Endodermal cell (in vitro differentiated cells): ENCODE data around the gene GOLPH3. TPM values are rescaled to one million over a fixed set of nuclear protein-coding genes. Genes with fewer than 3 reads are reported as not detected.

ENCODE experiments used
- DNase-seq: peaks from one replicate; pipeline ENCODE4 v3.0.0-alpha.2; 2017
- H3K27ac ChIP-seq: 2 replicates; pipeline ENCODE4 v1.5.1; 2013; ENCODE audit warnings: mild to moderate bottlenecking, low read depth, low read length, moderate library complexity
- H3K27me3 ChIP-seq: 2 replicates; pipeline ENCODE4 v1.6.1; 2013; ENCODE audit warnings: mild to moderate bottlenecking, low read length, moderate library complexity; ENCODE audit not compliant: insufficient read depth, control insufficient read depth, poor library complexity, severe bottlenecking
- H3K36me3 ChIP-seq: 2 replicates; pipeline ENCODE4 v1.7.0; 2013; ENCODE audit warnings: mild to moderate bottlenecking, low read length, moderate library complexity; ENCODE audit not compliant: control insufficient read depth, insufficient read depth
- H3K4me1 ChIP-seq: one replicate; pipeline ENCODE4 v1.7.0; 2013; ENCODE audit warnings: low read length; ENCODE audit not compliant: control insufficient read depth, insufficient read depth
- H3K4me3 ChIP-seq: 2 replicates; pipeline ENCODE4 v1.5.1; 2013; ENCODE audit warnings: mild to moderate bottlenecking, low read length, moderate library complexity
- H3K9ac ChIP-seq: 2 replicates; pipeline ENCODE4 v1.6.1; 2013; ENCODE audit warnings: mild to moderate bottlenecking, low read length, moderate library complexity; ENCODE audit not compliant: poor library complexity, severe bottlenecking; ENCODE audit errors: extremely low read depth
- H3K9me3 ChIP-seq: 2 replicates; pipeline ENCODE4 v1.6.1; 2013; ENCODE audit warnings: mild to moderate bottlenecking, low read length, moderate library complexity; ENCODE audit not compliant: control insufficient read depth
- H3K27ac Mint-ChIP-seq: 2 replicates; pipeline ENCODE4 v1.8.0; 2020; ENCODE audit warnings: mixed read lengths
- H3K27me3 Mint-ChIP-seq: 2 replicates; pipeline ENCODE4 v1.8.0; 2021; ENCODE audit warnings: mild to moderate bottlenecking, mixed read lengths; ENCODE audit not compliant: insufficient read depth
- H3K36me3 Mint-ChIP-seq: 2 replicates; pipeline ENCODE4 v1.8.0; 2020; ENCODE audit warnings: low read depth, mixed read lengths
- H3K4me1 Mint-ChIP-seq: 2 replicates; pipeline ENCODE4 v1.8.0; 2020; ENCODE audit warnings: mixed read lengths
- H3K4me3 Mint-ChIP-seq: 2 replicates; pipeline ENCODE4 v1.8.0; 2020; ENCODE audit warnings: mild to moderate bottlenecking, moderate library complexity, mixed read lengths
- H3K9me3 Mint-ChIP-seq: 2 replicates; pipeline ENCODE4 v1.8.0; 2020; ENCODE audit warnings: mild to moderate bottlenecking, mixed read lengths
- CTCF ChIP-seq: fragments of 200-600 bp; sonication (generic); conservative IDR thresholded peaks from 2 replicates; pipeline ENCODE4 v1.5.0; 2021; ENCODE audit warnings: antibody characterized with exemption, mild to moderate bottlenecking
- WGBS, 2 experiments: methylation state at CpG; one replicate each; pipeline versions ENCODE4 v1.1.5 to v1.1.7; 2013; ENCODE audit warnings: missing lambda C conversion rate in 2 of 2, mixed read lengths in 1 of 2; ENCODE audit not compliant: insufficient coverage in 1 of 2, insufficient read length in 1 of 2; 5-methylcytosine and 5-hydroxymethylcytosine counted together
- total RNA-seq, 2 donors: library from RNA; stranded (reverse); fragmentation: NEBNext Ultra II Directional in 1 of 2; extraction: Animal tissue kit (Norgen Biotek cat#: 25700) in 1 of 2; gene quantifications; 2 replicates in 1 of 2; 3 replicates in 1 of 2; pipeline ENCODE4 v1.2.1, GENCODE V29; 2021

Gene GOLPH3
- total RNA-seq, 2 donors from 2014 or later = 89.4 to 90.7 TPM

- TF ChIP-seq CTCF = no peak
- no peaks in the 10 kb centered on the region for H3K27me3 ChIP-seq
- H3K9ac ChIP-seq = no peak overlapping the region
- Mint-ChIP-seq H3K36me3 (peaks cover 36% of the 10 kb centered on the region), H3K27me3 (no peaks in the 10 kb centered on the region), H3K27ac (no peak overlapping the region), H3K4me3 (no peak overlapping the region), H3K4me1 (no peaks in the 10 kb centered on the region), H3K9me3 (no peaks in the 10 kb centered on the region)
- no peak overlapping the region for H3K27ac ChIP-seq
- H3K4me3 ChIP-seq = no peak overlapping the region
- peaks cover 21% of the 10 kb centered on the region for H3K36me3 ChIP-seq
- no peaks in the 10 kb centered on the region for H3K9me3 ChIP-seq
- H3K4me1 ChIP-seq = no peaks in the 10 kb centered on the region
- DNase-seq = no peak
- 88 to 92% methylated on average over 4 to 5 of the region's 5 CpGs for WGBS, 2 experiments
Observed at GRCh38 chr5:32094691-32095090, 79.4 kb downstream of the GOLPH3 start.

GRCh38 chr5:32092938-32093812, 80.9 kb downstream of the GOLPH3 start:
- Histone ChIP-seq H3K9me3 (no peaks in the 10 kb centered on the region), H3K36me3 (peaks cover 14% of the 10 kb centered on the region), H3K4me3 (no peak overlapping the region), H3K27ac (no peak overlapping the region), H3K27me3 (no peaks in the 10 kb centered on the region), H3K4me1 (no peaks in the 10 kb centered on the region), H3K9ac (no peak overlapping the region)
- Mint-ChIP-seq H3K4me3 (no peak overlapping the region), H3K27me3 (no peaks in the 10 kb centered on the region), H3K4me1 (no peaks in the 10 kb centered on the region), H3K27ac (no peak overlapping the region), H3K9me3 (no peaks in the 10 kb centered on the region), H3K36me3 (peaks cover 29% of the 10 kb centered on the region)
- peak; percentile 92 for DNase-seq
- peak; percentile 92 for TF ChIP-seq CTCF
- WGBS, 2 experiments = 69 to 71% methylated on average over 10 to 20 of the region's 20 CpGs

GRCh38 chr5:32090755-32091128, 83.4 kb downstream of the GOLPH3 start:
- H3K27ac Mint-ChIP-seq = peak overlapping the region; percentile 26
- H3K27me3 Mint-ChIP-seq = no peaks in the 10 kb centered on the region
- Histone ChIP-seq H3K27ac (no peak overlapping the region), H3K4me1 (no peaks in the 10 kb centered on the region), H3K9me3 (no peaks in the 10 kb centered on the region), H3K9ac (no peak overlapping the region), H3K27me3 (no peaks in the 10 kb centered on the region), H3K36me3 (peaks cover 5% of the 10 kb centered on the region), H3K4me3 (no peak overlapping the region)
- 91 to 96% methylated on average over 13 to 17 of the region's 17 CpGs for WGBS, 2 experiments
- no peak for TF ChIP-seq CTCF
- no peaks in the 10 kb centered on the region for H3K9me3 Mint-ChIP-seq
- H3K4me1 Mint-ChIP-seq = no peaks in the 10 kb centered on the region
- H3K36me3 Mint-ChIP-seq = peaks cover 23% of the 10 kb centered on the region
- DNase-seq = peak; percentile 63
- no peak overlapping the region for H3K4me3 Mint-ChIP-seq
